Caki2 (cell line): ENCODE data around the gene SLC27A1. TPM values are rescaled to one million over a fixed set of nuclear protein-coding genes. Genes with fewer than 3 reads are reported as not detected.
"Not testable (repeated sequence)": the region's sequence is repeated elsewhere in the genome, so short reads cannot be mapped to it uniquely, and the experiment has no call there.

ENCODE experiments used
- DNase-seq: peaks from one replicate; pipeline ENCODE4 v3.0.0-alpha.2; 2015; ENCODE audit warnings: low read depth
- in situ Hi-C: cut with HindIII; loops from 2 replicates; pipeline ENCODE4 v1.10.0; 2016; ENCODE audit warnings: low sequenced_read_pairs, low pct_unique_long_range_greater_than_20kb, mixed read lengths
- total RNA-seq: library from RNA; depleted of rRNA; stranded (reverse); fragments of >200 nt; shearing (Covaris generic); gene quantifications from 2 replicates; pipeline ENCODE4 v1.2.3, GENCODE V29; 2014; ENCODE audit warnings: low replicate concordance

Gene SLC27A1
- total RNA-seq, 1 experiment from 2014 or later, result 18.2 TPM

GRCh38 chr19:17500447-17501198, 30.3 kb downstream of the SLC27A1 start:
- in situ Hi-C loops, result no loop called here
- DNase-seq, result no peak

GRCh38 chr19:17503240-17503639, 32.9 kb downstream of the SLC27A1 start:
- DNase-seq, result no peak

GRCh38 chr19:17504030-17504429, 33.7 kb downstream of the SLC27A1 start:
- in situ Hi-C loops, result no loop called here

More at GRCh38 chr19:17503240-17503639, 32.9 kb downstream of the SLC27A1 start:
- in situ Hi-C loops, result no loop called here

GRCh38 chr19:17504456-17504855, 34.1 kb downstream of the SLC27A1 start:
- in situ Hi-C loops, result no loop called here
- DNase-seq, result no peak

More at GRCh38 chr19:17504030-17504429, 33.7 kb downstream of the SLC27A1 start:
- DNase-seq, result no peak

- no peak for DNase-seq
Measured at GRCh38 chr19:17505223-17505622, 34.9 kb downstream of the SLC27A1 start.

GRCh38 chr19:17506745-17507144, 36.4 kb downstream of the SLC27A1 start:
- DNase-seq, result no peak
- in situ Hi-C loops, result no loop called here

More at GRCh38 chr19:17505223-17505622, 34.9 kb downstream of the SLC27A1 start:
- in situ Hi-C loops, result no loop called here

GRCh38 chr19:17508558-17508933, 38.2 kb downstream of the SLC27A1 start:
- in situ Hi-C loops, result not testable (repeated sequence)

GRCh38 chr19:17510220-17510993, 40.1 kb downstream of the SLC27A1 start:
- DNase-seq, result peak; percentile 44
- in situ Hi-C loops, result no loop called here

More at GRCh38 chr19:17508558-17508933, 38.2 kb downstream of the SLC27A1 start:
- DNase-seq, result not testable (repeated sequence)

- in situ Hi-C loops, result no loop called here
- DNase-seq, result peak; percentile 87
Measured at GRCh38 chr19:17511724-17512573, 41.6 kb downstream of the SLC27A1 start.

- in situ Hi-C loops, result no loop called here
- DNase-seq, result no peak
Measured at GRCh38 chr19:17512574-17512939, 42.2 kb downstream of the SLC27A1 start.

GRCh38 chr19:17515408-17516149, 45.3 kb downstream of the SLC27A1 start:
- in situ Hi-C loops, result no loop called here
- no peak for DNase-seq

GRCh38 chr19:17517898-17518297, 47.6 kb downstream of the SLC27A1 start:
- in situ Hi-C loops, result no loop called here
- no peak for DNase-seq

- DNase-seq, in situ Hi-C loops: not testable (repeated sequence)
Measured at GRCh38 chr19:17518654-17519053, 48.3 kb downstream of the SLC27A1 start.

GRCh38 chr19:17519967-17520366, 49.6 kb downstream of the SLC27A1 start:
- in situ Hi-C loops, result no loop called here
- no peak for DNase-seq

- in situ Hi-C loops, result no loop called here
- DNase-seq, result no peak
Measured at GRCh38 chr19:17520865-17521264, 50.5 kb downstream of the SLC27A1 start.

- DNase-seq, result no peak
- in situ Hi-C loops, result no loop called here
Measured at GRCh38 chr19:17522988-17523872, 52.9 kb downstream of the SLC27A1 start.

- in situ Hi-C loops, result no loop called here
- no peak for DNase-seq
Measured at GRCh38 chr19:17524651-17525050, 54.3 kb downstream of the SLC27A1 start.
